Mucosa of rectum (tissue), 2 donors: ENCODE results near the gene ALAD.

Experiments
- H3K27ac ChIP-seq, 2 donors: one replicate each; pipeline ENCODE4 v1.7.0; 2013; ENCODE audit warnings: inconsistent platforms in 2 of 2, low read depth in 2 of 2, low read length in 2 of 2
- H3K27me3 ChIP-seq, 2 donors: one replicate each; pipeline ENCODE4 v1.7.0; 2013; ENCODE audit warnings: low read length in 2 of 2; ENCODE audit not compliant: control insufficient read depth in 2 of 2, insufficient read depth in 2 of 2
- H3K36me3 ChIP-seq, 2 donors: one replicate each; pipeline ENCODE4 v1.7.0; 2013; ENCODE audit warnings: low read length in 2 of 2; ENCODE audit not compliant: control insufficient read depth in 2 of 2, insufficient read depth in 2 of 2
- H3K4me1 ChIP-seq, 2 donors: one replicate each; pipeline ENCODE4 v1.7.0; 2013; ENCODE audit warnings: low read length in 2 of 2, mild to moderate bottlenecking in 1 of 2; ENCODE audit not compliant: control insufficient read depth in 2 of 2, insufficient read depth in 2 of 2
- H3K4me3 ChIP-seq, 2 donors: one replicate each; pipeline ENCODE4 v1.7.0; 2013; ENCODE audit warnings: low read length in 2 of 2
- H3K9ac ChIP-seq, 2 donors: one replicate each; pipeline ENCODE4 v1.7.0; 2013; ENCODE audit warnings: low read length in 2 of 2, low read depth in 1 of 2, mild to moderate bottlenecking in 1 of 2
- H3K9me3 ChIP-seq, 2 donors: one replicate each; pipeline ENCODE4 v1.7.0; 2013; ENCODE audit warnings: low read length in 2 of 2; ENCODE audit not compliant: control insufficient read depth in 2 of 2
- donor health status: healthy.
- donor health status: Normal muscosa, but diverticular disease.

Gene ALAD

DNA sequence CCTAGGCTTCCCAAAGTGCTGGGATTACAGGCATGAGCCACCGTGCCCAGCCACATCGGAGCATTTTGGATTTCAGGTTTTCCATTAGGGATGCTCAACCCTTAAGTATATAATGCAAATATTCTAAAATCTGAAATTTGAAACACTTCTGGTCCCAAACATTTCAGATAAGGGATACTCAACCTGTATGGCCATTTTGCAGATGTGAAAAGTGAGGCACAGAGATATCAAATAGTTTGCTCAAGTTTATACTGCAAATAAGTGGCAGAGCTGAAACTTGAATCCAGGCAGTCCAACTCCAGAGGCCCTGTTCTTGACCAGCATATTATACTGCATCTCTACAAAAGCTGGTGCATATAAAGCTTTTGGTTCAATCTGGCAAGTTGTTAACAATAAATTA lies 63.4 kb downstream of the ALAD start:
- H3K27ac ChIP-seq: no peak overlapping the region
- H3K9me3 ChIP-seq: no peaks in the 10 kb centered on the region
- H3K4me3 ChIP-seq: no peak overlapping the region

More for the DNA sequence above, 63.4 kb downstream of the ALAD start:
- Histone ChIP-seq H3K4me1 (peaks cover 7 to 11% of the 10 kb centered on the region in 2 donors), H3K9ac (no peak overlapping the region), H3K27me3 (no peaks in the 10 kb centered on the region), H3K36me3 (no peaks in the 10 kb centered on the region)
